Posterior cingulate gyrus (tissue), 11 donors: ENCODE results near the gene MAZ.
A peak's percentile ranks its signal among the peaks of the same experiment; 100 is the strongest.

Experiments
- DNase-seq, 10 donors: peaks; one replicate each; pipeline versions ENCODE4 v3.0.0 to v3.0.0-alpha.2; 2020 to 2021; ENCODE audit warnings: mixed read lengths in 3 of 10
- intact Hi-C: fragments of 100-400 bp; cut with DNase I; formaldehyde crosslinking; loops from one replicate; pipeline ENCODE4 v1.15.1; 2023

Gene MAZ

DNA sequence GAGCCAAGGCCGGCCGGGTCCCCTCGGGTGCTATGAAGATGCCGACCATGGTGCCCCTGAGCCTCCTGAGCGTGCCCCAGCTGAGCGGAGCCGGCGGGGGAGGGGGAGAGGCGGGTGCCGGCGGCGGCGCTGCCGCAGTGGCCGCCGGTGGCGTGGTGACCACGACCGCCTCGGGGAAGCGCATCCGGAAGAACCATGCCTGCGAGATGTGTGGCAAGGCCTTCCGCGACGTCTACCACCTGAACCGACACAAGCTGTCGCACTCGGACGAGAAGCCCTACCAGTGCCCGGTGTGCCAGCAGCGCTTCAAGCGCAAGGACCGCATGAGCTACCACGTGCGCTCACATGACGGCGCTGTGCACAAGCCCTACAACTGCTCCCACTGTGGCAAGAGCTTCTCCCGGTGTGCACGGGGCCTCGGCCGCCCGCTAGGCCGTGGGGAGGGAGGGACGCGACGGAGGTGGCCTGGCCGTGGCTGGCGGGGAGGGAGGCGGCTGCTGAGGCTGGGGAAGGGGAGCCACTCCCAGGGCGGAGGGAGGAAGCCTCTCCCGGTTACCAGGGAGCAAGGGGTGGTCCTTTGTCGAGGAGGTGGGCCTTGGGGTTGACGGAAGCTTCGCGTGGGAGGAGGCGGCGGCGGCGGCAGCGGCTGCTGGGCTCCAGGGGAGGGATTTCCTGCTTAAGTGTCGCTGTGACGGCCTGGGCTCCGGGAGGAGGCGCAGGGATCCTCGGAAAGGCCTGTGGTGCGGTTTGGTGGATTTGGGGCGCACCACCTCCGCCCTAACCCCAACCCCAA lies 1.3 kb downstream of the MAZ start:
- intact Hi-C loops, result loop anchor here (1.0 to 2.0 kb wide), 2 partner anchors 41 to 93 kb away; partner anchors contain the start of gene ASPHD1
- peak; percentile 79 to 98 (median 86) for DNase-seq

- peak in 2 of 10 donors; percentile 29 to 65 for DNase-seq
- intact Hi-C loops, result no loop called here
Measured at GRCh38 chr16:29808219-29808900, 2.0 kb downstream of the MAZ start.

DNA sequence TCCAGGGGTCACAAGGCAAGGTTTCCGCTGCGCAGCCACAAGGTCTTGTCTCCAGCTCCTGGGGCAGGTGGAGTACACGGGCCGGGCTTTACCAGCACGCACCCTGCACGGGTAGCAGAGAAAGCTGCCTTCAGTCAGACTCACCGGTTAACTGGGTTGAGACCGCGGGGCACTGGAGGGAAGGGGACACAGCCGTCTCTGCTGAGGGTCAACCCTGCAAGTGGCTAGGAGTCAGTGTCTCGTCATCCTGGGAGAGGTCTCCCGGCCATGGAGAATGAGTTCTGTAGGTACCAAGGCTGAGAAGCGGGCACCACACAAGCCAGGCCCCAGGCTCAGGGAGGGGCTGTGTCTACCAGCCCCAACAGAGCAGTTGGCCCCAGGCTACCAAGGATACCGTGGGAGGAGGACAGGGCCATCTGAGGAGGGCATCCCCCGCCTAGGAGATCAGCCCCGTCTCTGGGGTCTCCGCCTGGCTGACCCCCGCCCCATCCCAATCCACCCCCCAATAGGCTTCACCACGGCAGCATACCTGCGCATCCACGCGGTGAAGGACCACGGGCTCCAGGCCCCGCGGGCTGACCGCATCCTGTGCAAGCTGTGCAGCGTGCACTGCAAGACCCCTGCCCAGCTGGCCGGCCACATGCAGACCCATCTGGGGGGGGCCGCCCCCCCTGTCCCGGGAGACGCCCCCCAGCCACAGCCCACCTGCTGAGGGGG lies 2.9 kb downstream of the MAZ start:
- DNase-seq, result peak in 1 of 10 donors; percentile 66
- intact Hi-C loops, result no loop called here

DNA sequence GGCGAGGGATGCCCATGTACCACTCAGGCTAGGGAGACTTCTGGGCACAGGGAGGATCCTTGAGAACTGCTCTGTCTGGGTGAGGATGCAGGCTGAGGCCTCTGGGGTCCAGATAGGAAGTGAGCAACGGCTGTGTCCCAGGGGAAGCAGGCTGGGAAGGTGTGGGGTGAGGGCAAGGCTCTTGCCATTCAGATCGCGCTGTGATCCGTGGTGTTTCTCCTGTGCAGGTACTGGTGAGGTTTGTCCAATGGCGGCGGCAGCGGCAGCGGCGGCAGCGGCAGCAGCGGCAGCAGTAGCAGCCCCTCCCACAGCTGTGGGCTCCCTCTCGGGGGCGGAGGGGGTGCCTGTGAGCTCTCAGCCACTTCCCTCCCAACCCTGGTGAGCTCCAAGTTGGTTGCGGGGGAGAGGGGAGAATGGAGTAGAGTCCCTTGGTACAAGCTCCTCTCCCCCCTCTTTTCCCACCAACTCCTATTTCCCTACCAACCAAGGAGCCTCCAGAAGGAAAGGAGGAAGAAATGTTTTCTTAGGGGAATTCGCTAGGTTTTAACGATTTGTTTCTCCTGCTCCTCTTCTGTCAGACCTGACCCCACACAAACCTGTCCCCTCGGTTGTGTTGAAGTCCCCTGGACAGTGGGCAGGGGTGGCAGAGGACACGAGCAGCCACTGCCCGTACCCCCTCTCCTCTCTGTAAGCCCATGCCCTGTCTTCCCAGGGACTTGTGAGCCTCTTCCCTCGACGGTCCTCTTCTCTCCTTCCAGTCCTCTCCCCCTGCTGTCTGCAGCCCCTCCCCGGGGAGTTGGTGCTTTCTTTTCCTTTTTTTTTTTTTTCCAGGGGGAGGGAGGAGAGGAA lies 3.7 kb downstream of the MAZ start:
- peak in 3 of 10 donors; percentile 85 to 90 (median 86) for DNase-seq
- intact Hi-C loops, result loop anchor here (10.0 kb wide), 1 partner anchor 185 kb away; the partner anchor contains the start of genes HIRIP3 and INO80E

- intact Hi-C loops, result loop anchor here (10.0 kb wide), 1 partner anchor 184 kb away; the partner anchor contains the start of genes HIRIP3 and INO80E
- no peak for DNase-seq
Measured at GRCh38 chr16:29810699-29811169, 4.4 kb downstream of the MAZ start.

- intact Hi-C loops, result loop anchor here (10.0 kb wide), 1 partner anchor 183 kb away; the partner anchor contains the start of genes HIRIP3 and INO80E
- DNase-seq, result peak; percentile 84 to 99 (median 92)
Measured at GRCh38 chr16:29811170-29811895, 5.0 kb downstream of the MAZ start.

DNA sequence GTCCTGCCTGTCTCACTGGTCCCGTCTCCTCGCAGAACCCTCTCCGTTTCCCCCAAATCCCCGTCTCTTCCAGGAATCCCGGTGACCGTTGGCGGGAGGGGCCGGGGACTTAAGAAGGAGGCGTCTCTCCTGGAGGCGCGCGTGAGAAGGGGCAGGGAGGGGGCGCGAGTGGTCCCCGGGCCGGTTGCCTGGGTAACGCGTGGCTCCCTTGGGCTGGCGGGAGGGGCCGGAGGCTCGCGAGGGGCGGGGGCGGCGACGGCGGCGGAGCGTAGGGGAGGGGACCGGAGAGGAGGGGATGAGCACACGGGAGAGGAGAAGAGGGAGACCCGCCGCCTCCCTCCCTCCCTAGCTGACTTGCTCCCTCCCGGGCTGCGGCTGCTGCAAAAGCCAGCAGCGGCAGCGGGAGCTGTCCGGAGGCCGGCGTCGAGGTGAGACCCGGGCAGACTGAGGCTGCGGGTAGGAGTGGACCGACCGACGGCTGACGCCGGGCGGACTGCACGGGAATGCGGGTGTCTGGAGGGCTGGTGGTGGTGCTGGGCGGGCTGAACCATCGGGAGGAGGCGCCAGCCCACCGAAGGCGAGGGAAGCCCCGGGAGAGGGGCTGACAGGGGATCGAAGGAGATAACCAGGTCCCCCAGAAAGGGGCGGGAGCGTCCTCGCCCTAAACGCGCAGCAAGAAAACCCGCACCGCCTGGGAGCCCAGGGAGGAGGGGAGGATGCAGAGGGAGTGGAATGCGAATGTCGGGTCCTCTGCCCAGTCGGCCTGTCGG lies 5.8 kb downstream of the MAZ start, which contains the start of gene PRRT2:
TSS of gene PRRT2 (plus strand) at position 298 of the 770 bp plus-strand sequence. CDS start 862 bp downstream, outside the sequence.
- intact Hi-C loops, result loop anchor here (10.0 kb wide), 1 partner anchor 183 kb away; the partner anchor contains the start of genes HIRIP3 and INO80E
- peak in 9 of 10 donors; percentile 67 to 97 (median 84) for DNase-seq

- DNase-seq, result peak in 2 of 10 donors; percentile 85 to 88
- intact Hi-C loops, result loop anchor here (10.0 kb wide), 1 partner anchor 182 kb away; the partner anchor contains the start of genes HIRIP3 and INO80E
Measured at GRCh38 chr16:29812754-29813643, 6.7 kb downstream of the MAZ start.

GRCh38 chr16:29813644-29814562 lies 7.6 kb downstream of the MAZ start:
- DNase-seq, result peak in 2 of 10 donors; percentile 64 to 68
- intact Hi-C loops, result loop anchor here (10.0 kb wide), 1 partner anchor 181 kb away; the partner anchor contains the start of genes HIRIP3 and INO80E

DNA sequence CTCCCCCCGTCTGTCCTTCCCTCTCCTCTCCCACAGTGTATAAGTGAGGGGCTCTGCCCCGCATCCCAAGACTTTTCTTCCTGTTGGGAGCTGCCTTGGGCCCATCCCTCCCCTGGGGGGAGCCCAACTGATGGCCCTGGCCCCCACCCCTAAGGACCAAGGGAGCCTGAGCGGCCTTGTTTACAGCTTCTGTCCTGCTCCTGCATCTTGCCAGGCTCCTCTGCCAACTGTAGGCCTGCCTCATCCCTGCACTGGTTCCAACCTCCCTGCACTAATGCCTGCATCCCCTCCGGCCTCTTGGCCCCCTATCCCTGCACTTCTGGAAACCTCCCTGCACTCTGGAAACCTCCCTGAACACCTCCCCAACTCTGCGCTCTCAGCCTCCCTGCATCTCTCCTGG lies 8.3 kb downstream of the MAZ start:
- DNase-seq, result peak in 2 of 10 donors; percentile 74 to 77
- intact Hi-C loops, result loop anchor here (10.0 kb wide), 1 partner anchor 180 kb away; the partner anchor contains the start of genes HIRIP3 and INO80E

GRCh38 chr16:29815032-29815721 lies 8.8 kb downstream of the MAZ start:
- intact Hi-C loops, result loop anchor here (1.0 to 10.0 kb wide), 3 partner anchors 48 to 207 kb away; partner anchors contain the start of genes C16orf92, CDIPT, HIRIP3 and INO80E

DNA sequence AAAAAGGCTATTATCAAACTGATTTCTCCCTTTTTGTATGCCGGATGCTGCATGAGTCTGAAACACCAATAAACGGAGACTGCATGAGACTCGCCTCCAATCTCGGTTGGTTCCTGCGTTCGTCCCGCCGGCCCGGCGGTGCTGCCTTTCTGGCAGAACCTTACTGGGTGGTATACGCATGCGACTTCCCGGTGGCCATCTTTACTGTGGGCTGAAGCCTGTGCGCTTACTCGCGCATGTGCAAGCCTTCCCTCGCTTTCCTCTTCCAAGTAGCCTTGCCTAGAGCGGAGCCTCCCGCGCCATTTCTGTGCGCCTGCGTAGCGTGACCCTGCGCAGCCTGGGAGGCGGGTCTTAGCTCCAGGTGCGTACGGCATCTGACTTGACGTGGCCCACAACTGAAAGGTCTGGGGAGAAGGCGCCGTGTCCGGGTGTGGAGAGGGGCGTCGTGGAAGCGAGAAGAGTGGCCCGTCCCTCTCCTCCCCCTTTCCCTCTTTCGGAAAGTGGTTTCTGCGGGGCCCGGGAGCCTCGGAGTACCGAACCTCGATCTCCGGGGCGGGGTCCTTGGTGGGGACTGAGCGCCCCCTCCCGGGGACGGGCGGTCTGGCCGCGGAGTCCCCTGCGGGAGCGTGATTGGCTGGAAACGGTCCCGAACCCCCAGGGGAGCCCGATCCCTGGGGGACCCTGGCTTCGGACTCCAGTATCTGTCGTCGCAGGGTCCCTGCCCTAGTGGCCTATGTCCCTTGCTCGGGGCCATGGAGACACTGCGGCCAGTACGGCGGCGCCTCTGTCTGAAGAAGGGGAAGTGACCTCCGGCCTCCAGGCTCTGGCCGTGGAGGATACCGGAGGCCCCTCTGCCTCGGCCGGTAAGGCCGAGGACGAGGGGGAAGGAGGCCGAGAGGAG lies 9.7 kb downstream of the MAZ start, which contains the start of gene PAGR1:
TSS of gene PAGR1 (plus strand) at position 360 of the 901 bp plus-strand sequence. CDS start at position 734, 374 bp downstream.
- intact Hi-C loops, result loop anchor here (1.0 to 10.0 kb wide), 3 partner anchors 47 to 206 kb away; partner anchors contain the start of genes C16orf92, CDIPT, HIRIP3 and INO80E
- DNase-seq, result peak; percentile 96 to 100 (median 98)

More at GRCh38 chr16:29815032-29815721, 8.8 kb downstream of the MAZ start:
- DNase-seq, result peak in 2 of 10 donors; percentile 75 to 78
